WTC11 (cell line): ENCODE results near the gene PCDHB16. TPM values are rescaled to one million over a fixed set of nuclear protein-coding genes. Genes with fewer than 3 reads are reported as not detected.
A peak's percentile ranks its signal among the peaks of the same experiment; 100 is the strongest.

Source experiments
- ATAC-seq: fragments of 200-7000 bp; cut with Tn5 transposase; 2 replicates; pipeline ENCODE4 v1.10.0; 2021; ENCODE audit warnings: mild to moderate bottlenecking, moderate library complexity
- CTCF ChIA-PET: fragments of 300-600 bp; sonication (Branson Sonifier 250); formaldehyde crosslinking; loops from one replicate; lab custom pipeline; 2021; ENCODE audit warnings: antibody characterized with exemption; lab: Charles Lee
- POLR2A ChIA-PET: fragments of 350-600 bp; sonication (Branson Sonifier 250); formaldehyde crosslinking; loops from one replicate; lab custom pipeline; 2021; ENCODE audit warnings: antibody characterized with exemption; lab: Charles Lee
- DNase-seq: peaks from one replicate; pipeline ENCODE4 v3.0.0; 2021; ENCODE audit warnings: low spot score
- H3K27ac Mint-ChIP-seq: 2 replicates; pipeline ENCODE4 v1.8.0; 2021; ENCODE audit warnings: mixed read lengths
- H3K27me3 Mint-ChIP-seq: 2 replicates; pipeline ENCODE4 v1.8.0; 2021; ENCODE audit warnings: low read depth, mild to moderate bottlenecking, moderate library complexity, mixed read lengths
- H3K36me3 Mint-ChIP-seq: 2 replicates; pipeline ENCODE4 v1.8.0; 2021; ENCODE audit warnings: mixed read lengths
- H3K4me1 Mint-ChIP-seq: 2 replicates; pipeline ENCODE4 v1.8.0; 2022; ENCODE audit warnings: mixed read lengths
- H3K4me3 Mint-ChIP-seq: 2 replicates; pipeline ENCODE4 v1.8.0; 2021; ENCODE audit warnings: mild to moderate bottlenecking, moderate library complexity, mixed read lengths
- H3K9me3 Mint-ChIP-seq: 2 replicates; pipeline ENCODE4 v1.8.0; 2021; ENCODE audit warnings: mixed read lengths
- CBFB ChIP-seq: sonication (generic); formaldehyde crosslinking; IDR thresholded peaks from 2 replicates; pipeline ENCODE4 v1.8.1; 2022; ENCODE audit warnings: mild to moderate bottlenecking, low read depth, missing genetic modification reagents
- HMGA2 ChIP-seq: fragments of 250-450 bp; sonication (Bioruptor Pico); IDR thresholded peaks from 2 replicates; pipeline ENCODE4 v1.4.0; 2021; ENCODE audit warnings: mild to moderate bottlenecking, moderate library complexity
- PRRX2 ChIP-seq: fragments of 250-450 bp; sonication (Bioruptor Pico); IDR thresholded peaks from 2 replicates; pipeline ENCODE4 v1.8.0; 2021; ENCODE audit warnings: mild to moderate bottlenecking
- SMAD4 ChIP-seq: sonication (generic); formaldehyde crosslinking; IDR thresholded peaks from 2 replicates; pipeline ENCODE4 v1.8.0; 2022; ENCODE audit warnings: mild to moderate bottlenecking, missing genetic modification reagents
- ZBTB21 ChIP-seq: sonication (generic); formaldehyde crosslinking; IDR thresholded peaks from 2 replicates; pipeline ENCODE4 v1.8.1; 2023; ENCODE audit warnings: mild to moderate bottlenecking, missing genetic modification reagents, borderline replicate concordance
- total RNA-seq: library from RNA; stranded (reverse); gene quantifications from 3 replicates; pipeline ENCODE4 v1.2.3, GENCODE V29; 2021
- TF ChIP-seq, protein P1 (sequence below): fragments of 200-600 bp; IDR thresholded peaks from 2 replicates; pipeline ENCODE4 v1.8.0; 2022; ENCODE audit warnings: antibody characterized with exemption

PCDHB16 gene
- total RNA-seq, 1 experiment from 2014 or later, result 3.7 TPM

DNA sequence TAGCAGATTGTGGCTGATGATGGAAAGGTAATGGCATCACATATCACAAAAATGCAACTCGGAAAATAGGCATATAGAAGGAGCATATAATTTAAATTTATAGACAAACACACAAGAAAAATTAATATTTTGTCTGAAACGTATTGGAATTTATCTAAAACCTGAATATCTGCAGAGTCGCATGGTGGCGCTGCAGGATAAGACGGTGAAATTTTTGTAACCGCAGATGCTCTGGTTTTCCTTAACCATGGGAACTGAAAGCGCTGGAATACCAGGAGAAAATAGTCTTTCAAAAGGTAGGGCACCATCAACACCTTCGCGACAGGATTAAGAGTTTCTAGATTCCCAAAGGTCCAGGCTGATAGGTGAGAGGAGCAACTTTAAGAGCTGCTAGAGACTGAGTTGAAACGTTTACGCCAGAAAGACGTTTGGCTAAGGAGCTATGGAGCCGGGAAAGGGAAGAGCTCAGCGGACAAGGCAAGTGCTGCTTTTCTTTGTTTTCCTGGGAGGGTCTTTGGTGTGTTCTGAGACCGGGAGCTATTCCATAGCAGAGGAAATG is 52.0 kb downstream of the PCDHB16 start:
- Mint-ChIP-seq H3K27ac (no peak overlapping the region), H3K27me3 (peaks cover 3% of the 10 kb centered on the region; the same call in 1 of the 2 replicates), H3K9me3 (peaks cover 22% of the 10 kb centered on the region), H3K4me3 (peak overlapping the region; percentile 69), H3K4me1 (peaks cover 5% of the 10 kb centered on the region), H3K36me3 (peaks cover 25% of the 10 kb centered on the region)
- ChIA-PET POLR2A (interaction anchor here (0.9 kb wide), 1 partner anchor 11 kb away, joined by 3 read pairs; the partner anchor contains the start of gene PCDHB14), CTCF (interaction anchor here (0.6 to 2.2 kb wide), 37 partner anchors 10 to 365 kb away, joined by 3 to 37 read pairs (median 5); partner anchors contain the start of genes PCDHA11, PCDHB10, PCDHB12 and PCDHB14)
- DNase-seq (peak; percentile 47), ATAC-seq (peak; percentile 64)
- TF ChIP-seq, protein P1, sequence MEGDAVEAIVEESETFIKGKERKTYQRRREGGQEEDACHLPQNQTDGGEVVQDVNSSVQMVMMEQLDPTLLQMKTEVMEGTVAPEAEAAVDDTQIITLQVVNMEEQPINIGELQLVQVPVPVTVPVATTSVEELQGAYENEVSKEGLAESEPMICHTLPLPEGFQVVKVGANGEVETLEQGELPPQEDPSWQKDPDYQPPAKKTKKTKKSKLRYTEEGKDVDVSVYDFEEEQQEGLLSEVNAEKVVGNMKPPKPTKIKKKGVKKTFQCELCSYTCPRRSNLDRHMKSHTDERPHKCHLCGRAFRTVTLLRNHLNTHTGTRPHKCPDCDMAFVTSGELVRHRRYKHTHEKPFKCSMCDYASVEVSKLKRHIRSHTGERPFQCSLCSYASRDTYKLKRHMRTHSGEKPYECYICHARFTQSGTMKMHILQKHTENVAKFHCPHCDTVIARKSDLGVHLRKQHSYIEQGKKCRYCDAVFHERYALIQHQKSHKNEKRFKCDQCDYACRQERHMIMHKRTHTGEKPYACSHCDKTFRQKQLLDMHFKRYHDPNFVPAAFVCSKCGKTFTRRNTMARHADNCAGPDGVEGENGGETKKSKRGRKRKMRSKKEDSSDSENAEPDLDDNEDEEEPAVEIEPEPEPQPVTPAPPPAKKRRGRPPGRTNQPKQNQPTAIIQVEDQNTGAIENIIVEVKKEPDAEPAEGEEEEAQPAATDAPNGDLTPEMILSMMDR, result peak; percentile 45
- no peak for TF ChIP-seq PRRX2 (CRISPR knock-in tag)
- no peak for TF ChIP-seq HMGA2 (CRISPR knock-in tag)
- no peak for TF ChIP-seq CBFB (CRISPR knock-in tag)
- no peak for TF ChIP-seq SMAD4 (CRISPR knock-in tag)
- TF ChIP-seq ZBTB21, result no peak

Other genes with a start within 250 kb of the PCDHB16 start
- gene PCDHAC2, start 215.9 kb upstream of the PCDHB16 start, total RNA-seq, result 6.7 to 11.3 TPM (median 7.9 TPM) in 3 replicates
- gene PCDHB1, start 131.0 kb upstream of the PCDHB16 start, total RNA-seq, result 0.09 to 0.13 TPM (median 0.11 TPM) in 3 replicates
- 22.9 to 26.2 TPM (median 23.1 TPM) in 3 replicates for gene PCDHB2, start 87.8 kb upstream of the PCDHB16 start, total RNA-seq
- gene PCDHB3, start 81.9 kb upstream of the PCDHB16 start, total RNA-seq, result 4.7 to 6.4 TPM (median 5.1 TPM) in 3 replicates
- gene PCDHB4, start 60.6 kb upstream of the PCDHB16 start, total RNA-seq, result 2.3 to 2.6 TPM (median 2.3 TPM) in 3 replicates
- 6.8 to 12.5 TPM (median 8.5 TPM) in 3 replicates for gene PCDHB5, start 47.2 kb upstream of the PCDHB16 start, total RNA-seq
- 0.23 to 0.37 TPM (median 0.24 TPM) in 3 replicates for gene PCDHB6, start 32.3 kb upstream of the PCDHB16 start, total RNA-seq
- gene PCDHB7, start 9.7 kb upstream of the PCDHB16 start, total RNA-seq, result 0.17 to 0.27 TPM (median 0.23 TPM) in 3 replicates
- gene PCDHB8, start 4.6 kb upstream of the PCDHB16 start, total RNA-seq, result 4.1 to 5.4 TPM (median 4.6 TPM) in 3 replicates
- gene PCDHB9, start 4.8 kb downstream of the PCDHB16 start, total RNA-seq, result 1.6 to 2.3 TPM (median 1.7 TPM) in 3 replicates
- gene PCDHB10, start 10.0 kb downstream of the PCDHB16 start, total RNA-seq, result 1.4 to 1.9 TPM (median 1.7 TPM) in 3 replicates
- 0.61 to 1.2 TPM (median 0.92 TPM) in 3 replicates for gene PCDHB11, start 17.2 kb downstream of the PCDHB16 start, total RNA-seq
- 2.7 to 3.1 TPM (median 3.1 TPM) in 3 replicates for gene PCDHB12, start 26.3 kb downstream of the PCDHB16 start, total RNA-seq
- 2.2 to 2.9 TPM (median 2.6 TPM) in 3 replicates for gene PCDHB13, start 31.5 kb downstream of the PCDHB16 start, total RNA-seq
- gene PCDHB14, start 41.0 kb downstream of the PCDHB16 start, total RNA-seq, result 2.6 to 3.5 TPM (median 2.8 TPM) in 3 replicates
- gene PCDHB15, start 63.0 kb downstream of the PCDHB16 start, total RNA-seq, result 7.7 to 8.7 TPM (median 8.4 TPM) in 3 replicates
- gene SLC25A2, start 121.7 kb downstream of the PCDHB16 start, total RNA-seq, result 0.24 TPM in 1 of 3 replicates, not detected in the others
- 87.8 to 96.2 TPM (median 90.1 TPM) in 3 replicates for gene TAF7, start 138.4 kb downstream of the PCDHB16 start, total RNA-seq
- gene PCDHGA1, start 148.1 kb downstream of the PCDHB16 start, total RNA-seq, result 1.1 to 1.5 TPM (median 1.2 TPM) in 3 replicates
- gene PCDHGA2, start 156.4 kb downstream of the PCDHB16 start, total RNA-seq, result 0.66 to 0.96 TPM (median 0.94 TPM) in 3 replicates
- gene PCDHGA3, start 161.4 kb downstream of the PCDHB16 start, total RNA-seq, result 0.92 to 1.3 TPM (median 0.98 TPM) in 3 replicates
- 4.9 to 5.6 TPM (median 5.5 TPM) in 3 replicates for gene PCDHGB1, start 167.7 kb downstream of the PCDHB16 start, total RNA-seq
- gene PCDHGA4, start 172.6 kb downstream of the PCDHB16 start, total RNA-seq, result 3.4 to 3.9 TPM (median 3.5 TPM) in 3 replicates
- gene PCDHGB2, start 177.6 kb downstream of the PCDHB16 start, total RNA-seq, result 4.1 to 5.5 TPM (median 5.2 TPM) in 3 replicates
- 2.0 to 2.5 TPM (median 2.4 TPM) in 3 replicates for gene PCDHGA5, start 181.8 kb downstream of the PCDHB16 start, total RNA-seq
- gene PCDHGB3, start 187.9 kb downstream of the PCDHB16 start, total RNA-seq, result 3.3 to 4.2 TPM (median 3.5 TPM) in 3 replicates
- 2.6 to 3.3 TPM (median 3.0 TPM) in 3 replicates for gene PCDHGA6, start 191.5 kb downstream of the PCDHB16 start, total RNA-seq
- gene PCDHGA7, start 200.4 kb downstream of the PCDHB16 start, total RNA-seq, result 1.6 to 2.8 TPM (median 2.1 TPM) in 3 replicates
- 7.8 to 9.1 TPM (median 8.8 TPM) in 3 replicates for gene PCDHGB4, start 205.3 kb downstream of the PCDHB16 start, total RNA-seq
- gene PCDHGA8, start 210.2 kb downstream of the PCDHB16 start, total RNA-seq, result 1.4 to 2.4 TPM (median 2.1 TPM) in 3 replicates
- 7.6 to 9.7 TPM (median 7.7 TPM) in 3 replicates for gene PCDHGB5, start 215.6 kb downstream of the PCDHB16 start, total RNA-seq
- 1.9 to 2.9 TPM (median 2.3 TPM) in 3 replicates for gene PCDHGA9, start 220.4 kb downstream of the PCDHB16 start, total RNA-seq
- 6.0 to 6.7 TPM (median 6.1 TPM) in 3 replicates for gene PCDHGB6, start 225.6 kb downstream of the PCDHB16 start, total RNA-seq
- 10.7 to 11.9 TPM (median 11.0 TPM) in 3 replicates for gene PCDHGA10, start 230.6 kb downstream of the PCDHB16 start, total RNA-seq
- 10.5 to 11.2 TPM (median 10.7 TPM) in 3 replicates for gene PCDHGB7, start 235.3 kb downstream of the PCDHB16 start, total RNA-seq
- gene PCDHGA11, start 238.7 kb downstream of the PCDHB16 start, total RNA-seq, result 7.0 to 8.4 TPM (median 7.1 TPM) in 3 replicates
- gene PCDHGA12, start 248.1 kb downstream of the PCDHB16 start, total RNA-seq, result 1.6 to 2.1 TPM (median 1.9 TPM) in 3 replicates